Ectodermal cell (in vitro differentiated cells): Measurements from ENCODE around the gene PSEN2. TPM values are rescaled to one million over a fixed set of nuclear protein-coding genes. Genes with fewer than 3 reads are reported as not detected.

Experiments
- H3K27ac ChIP-seq: 2 replicates; pipeline ENCODE4 v1.7.0; 2013; ENCODE audit warnings: mild to moderate bottlenecking, low read depth, low read length; ENCODE audit not compliant: insufficient read depth, poor library complexity, severe bottlenecking
- H3K27me3 ChIP-seq: 2 replicates; pipeline ENCODE4 v1.7.0; 2013; ENCODE audit warnings: mild to moderate bottlenecking, low read length; ENCODE audit not compliant: insufficient read depth, control insufficient read depth, poor library complexity, severe bottlenecking
- H3K36me3 ChIP-seq: one replicate; pipeline ENCODE4 v1.7.0; 2013; ENCODE audit warnings: low read length; ENCODE audit not compliant: control insufficient read depth, insufficient read depth
- H3K4me1 ChIP-seq: one replicate; pipeline ENCODE4 v1.7.0; 2013; ENCODE audit warnings: low read length; ENCODE audit not compliant: control insufficient read depth, insufficient read depth
- H3K4me3 ChIP-seq: 2 replicates; pipeline ENCODE4 v1.7.0; 2013; ENCODE audit warnings: low read depth, low read length, control low read depth; ENCODE audit not compliant: insufficient read depth
- H3K9me3 ChIP-seq: 2 replicates; pipeline ENCODE4 v1.7.0; 2013; ENCODE audit warnings: mild to moderate bottlenecking, low read length, moderate library complexity; ENCODE audit not compliant: control insufficient read depth
- WGBS, 2 experiments: methylation state at CpG; one replicate each; pipeline ENCODE4 v1.1.7; 2013; ENCODE audit warnings: missing lambda C conversion rate in 2 of 2; 5-methylcytosine and 5-hydroxymethylcytosine counted together
- polyA plus RNA-seq, 4 experiments: library from polyadenylated mRNA; stranded (reverse); fragments of 50-300 nt; gene quantifications; one replicate each; pipeline ENCODE4 v1.2.3, GENCODE V29; 2013

Gene PSEN2
- 20.2 TPM for polyA plus RNA-seq (2013, experiment 1 of 4)
- 25.1 TPM for polyA plus RNA-seq (2013, experiment 2 of 4)
- polyA plus RNA-seq (2013, experiment 3 of 4): 17.7 TPM
- 17.1 TPM for polyA plus RNA-seq (2013, experiment 4 of 4)

DNA sequence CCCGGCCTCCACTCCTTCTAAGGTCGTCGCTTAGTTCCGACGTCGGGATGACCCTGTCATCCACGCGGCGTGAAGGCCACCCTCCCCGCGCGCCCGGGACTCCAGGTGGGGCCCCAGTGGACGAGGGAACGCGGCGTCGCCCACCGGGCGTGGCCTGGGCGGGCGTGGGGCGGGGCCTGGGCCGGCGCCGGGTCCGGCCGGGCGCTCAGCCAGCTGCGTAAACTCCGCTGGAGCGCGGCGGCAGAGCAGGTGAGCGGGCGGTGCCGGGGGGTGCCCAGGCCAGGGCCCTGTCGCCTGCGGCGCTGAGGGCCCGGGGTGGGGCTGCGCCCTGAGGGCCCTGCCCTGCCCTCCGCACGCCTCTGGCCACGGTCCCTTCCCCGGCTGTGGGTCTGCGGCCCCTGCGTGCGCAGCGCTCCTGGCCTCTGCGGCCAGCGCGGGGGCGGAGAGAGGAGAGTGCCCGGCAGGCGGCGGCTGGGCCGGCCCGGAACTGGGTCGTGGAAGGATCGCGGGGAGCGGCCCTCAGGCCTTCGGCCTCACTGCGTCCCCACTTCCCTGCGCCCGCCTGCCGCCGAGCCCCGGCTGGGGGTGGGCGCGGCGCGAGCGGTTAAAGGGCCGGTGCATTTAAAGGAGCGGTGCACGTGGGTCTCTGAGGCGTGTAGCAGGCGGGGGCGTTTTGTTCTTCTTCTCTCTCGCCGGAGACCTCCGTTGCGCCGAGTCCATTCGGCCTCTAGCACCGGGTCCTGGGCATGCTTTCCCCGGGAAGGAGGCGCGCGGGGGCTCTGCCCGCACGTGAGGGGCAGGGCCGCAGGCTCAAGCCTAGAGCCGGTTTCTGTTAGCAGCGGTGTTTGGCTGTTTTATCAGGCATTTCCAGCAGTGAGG is at the start of gene PSEN2:
Gene PSEN2 (plus strand): TSS at position 216 of the 879 bp plus-strand sequence. CDS start 11,292 bp downstream, outside the sequence.
- WGBS, 2 experiments: 0 to 1% methylated on average over 97 of the region's 97 CpGs
- Histone ChIP-seq H3K4me1 (peaks cover 22% of the 10 kb centered on the region), H3K9me3 (no peaks in the 10 kb centered on the region), H3K27me3 (peaks cover 22% of the 10 kb centered on the region), H3K36me3 (no peaks in the 10 kb centered on the region), H3K27ac (no peak within 1 kb of the TSS), H3K4me3 (peak within 1 kb of the TSS; percentile 43)

DNA sequence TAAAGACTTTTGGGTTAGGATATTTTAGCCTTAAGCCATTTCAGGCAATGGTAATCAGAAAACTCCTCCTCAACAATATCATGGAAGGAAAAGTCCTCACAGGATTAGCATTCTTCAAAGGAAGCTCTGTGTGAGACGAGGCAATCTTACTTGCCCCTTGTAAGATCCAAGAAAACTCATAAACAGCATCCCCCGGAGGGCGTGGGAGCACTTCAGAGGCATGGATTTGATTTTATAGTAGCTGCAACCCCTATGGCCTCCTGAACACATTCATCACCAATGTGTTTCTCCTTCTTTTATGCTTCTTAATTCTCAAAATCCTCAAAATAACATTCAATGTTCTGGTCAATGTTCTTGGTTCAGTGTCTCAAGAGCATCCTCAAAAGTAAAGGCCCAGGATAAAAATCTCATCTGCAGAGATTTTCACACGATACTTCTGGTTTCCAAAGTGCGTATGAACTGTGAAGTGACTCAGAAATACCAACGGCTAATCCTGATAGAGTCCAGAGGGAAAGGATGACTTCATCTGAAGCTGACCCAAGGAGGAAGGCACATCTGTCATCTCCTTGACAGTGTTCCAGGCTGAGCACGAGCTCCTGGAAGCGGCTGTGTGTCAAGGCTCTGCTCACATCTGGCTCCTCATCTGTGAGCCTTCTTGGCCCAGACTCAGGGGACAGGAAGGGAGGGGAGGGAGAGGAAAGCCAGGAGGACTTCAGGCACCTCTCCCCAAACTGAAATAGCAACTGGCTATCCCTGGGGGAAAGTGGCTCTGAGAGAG is 49.3 kb upstream of the PSEN2 start:
- no peaks in the 10 kb centered on the region for H3K27me3 ChIP-seq
- no peak overlapping the region for H3K27ac ChIP-seq
- H3K4me1 ChIP-seq: peaks cover 9% of the 10 kb centered on the region
- 86 to 91% methylated on average over 8 of the region's 8 CpGs for WGBS, 2 experiments
- no peaks in the 10 kb centered on the region for H3K36me3 ChIP-seq
- no peaks in the 10 kb centered on the region for H3K9me3 ChIP-seq
- no peak overlapping the region for H3K4me3 ChIP-seq

DNA sequence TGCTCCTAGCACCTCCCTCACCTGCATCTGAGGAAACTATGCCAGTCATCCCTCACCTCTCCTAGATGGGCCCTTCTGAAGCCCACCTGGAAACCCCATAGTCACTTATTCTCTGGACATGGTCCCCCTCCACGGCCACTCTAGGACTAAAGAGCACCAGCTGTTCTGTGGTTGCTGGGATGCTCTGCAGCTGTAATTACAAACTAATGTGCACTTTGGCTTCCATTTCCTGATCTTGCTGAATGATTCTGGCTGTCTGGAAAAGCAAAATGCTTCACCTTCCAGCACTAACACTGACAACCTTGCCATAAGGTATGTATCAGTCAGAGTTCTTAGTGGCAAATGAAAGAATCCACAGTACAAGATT is 48.7 kb upstream of the PSEN2 start:
- 89 to 96% methylated on average over 1 of the region's 1 CpG for WGBS, 2 experiments
- Histone ChIP-seq H3K4me3 (no peak overlapping the region), H3K9me3 (no peaks in the 10 kb centered on the region), H3K36me3 (no peaks in the 10 kb centered on the region), H3K27ac (no peak overlapping the region), H3K27me3 (no peaks in the 10 kb centered on the region), H3K4me1 (peaks cover 9% of the 10 kb centered on the region)

- WGBS, 2 experiments: 84 to 93% methylated on average over 5 of the region's 5 CpGs
These were observed 46.8 kb upstream of the PSEN2 start for GRCh38 chr1:226823643-226824042.

DNA sequence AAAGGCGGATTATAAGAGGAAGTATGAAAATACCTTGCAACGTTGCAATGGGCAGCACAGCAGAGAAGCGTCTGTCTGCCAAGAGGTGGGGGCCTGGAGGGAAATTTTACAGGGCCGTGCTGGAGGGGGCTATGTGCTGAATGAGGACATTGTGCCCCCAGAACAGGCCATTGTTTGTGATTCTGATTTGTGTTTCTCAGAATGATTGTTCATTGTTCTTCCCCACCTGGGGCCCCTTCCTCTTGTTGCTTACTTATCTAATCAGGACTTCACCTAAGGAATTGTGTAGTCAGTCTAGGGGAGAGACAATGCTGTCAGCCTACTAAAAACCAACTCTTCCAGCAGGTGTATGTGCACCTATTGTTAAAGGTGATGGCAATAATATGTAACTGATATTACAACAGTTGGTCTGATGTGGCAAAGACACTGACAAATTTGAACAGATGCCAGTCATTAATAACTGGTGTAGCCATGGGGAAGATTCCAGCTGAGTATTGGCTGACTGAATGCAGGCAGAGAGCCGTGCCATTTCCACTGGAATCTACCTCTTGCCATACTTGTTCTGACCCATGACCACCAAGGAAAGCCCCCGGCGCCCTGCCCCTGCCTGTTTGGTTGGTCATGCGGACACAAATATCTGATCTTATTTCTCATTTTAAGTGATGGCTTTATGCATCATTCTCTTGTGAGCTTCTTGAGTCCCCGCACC is 45.2 kb upstream of the PSEN2 start:
- peaks cover 9% of the 10 kb centered on the region for H3K4me1 ChIP-seq
- 90% methylated on average over 9 of the region's 9 CpGs for WGBS, 2 experiments
- H3K9me3 ChIP-seq: no peaks in the 10 kb centered on the region
- no peaks in the 10 kb centered on the region for H3K36me3 ChIP-seq
- H3K27ac ChIP-seq: no peak overlapping the region
- H3K4me3 ChIP-seq: no peak overlapping the region
- no peaks in the 10 kb centered on the region for H3K27me3 ChIP-seq

More at GRCh38 chr1:226823643-226824042, 46.8 kb upstream of the PSEN2 start:
- no peaks in the 10 kb centered on the region for H3K9me3 ChIP-seq
- no peaks in the 10 kb centered on the region for H3K27me3 ChIP-seq
- no peak overlapping the region for H3K27ac ChIP-seq
- H3K36me3 ChIP-seq: no peaks in the 10 kb centered on the region
- H3K4me3 ChIP-seq: no peak overlapping the region
- H3K4me1 ChIP-seq: peaks cover 9% of the 10 kb centered on the region

DNA sequence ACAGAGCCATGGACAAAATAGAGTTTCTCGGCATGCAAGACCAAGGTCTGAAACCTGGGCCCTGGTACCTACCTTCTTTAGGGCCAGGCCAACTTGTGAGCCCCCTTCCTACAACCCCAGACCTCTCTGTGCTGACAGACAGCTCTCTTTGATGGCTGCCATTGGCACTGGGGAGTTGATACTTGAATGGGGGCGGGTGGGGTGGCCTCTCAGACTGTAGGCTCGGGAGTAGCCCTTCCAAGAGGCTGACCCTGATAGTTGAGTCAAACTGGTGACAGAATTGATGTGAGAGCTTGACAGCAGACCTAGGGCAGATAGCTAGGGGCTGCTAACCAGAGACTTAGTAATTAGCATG is 44.7 kb upstream of the PSEN2 start:
- 87 to 92% methylated on average over 3 of the region's 3 CpGs for WGBS, 2 experiments
- Histone ChIP-seq H3K4me1 (peaks cover 6% of the 10 kb centered on the region), H3K27ac (no peak overlapping the region), H3K9me3 (no peaks in the 10 kb centered on the region), H3K4me3 (no peak overlapping the region), H3K27me3 (no peaks in the 10 kb centered on the region), H3K36me3 (no peaks in the 10 kb centered on the region)

- no peaks in the 10 kb centered on the region for H3K36me3 ChIP-seq
- no peaks in the 10 kb centered on the region for H3K4me1 ChIP-seq
- H3K27ac ChIP-seq: no peak overlapping the region
- no peaks in the 10 kb centered on the region for H3K27me3 ChIP-seq
- no peak overlapping the region for H3K4me3 ChIP-seq
- H3K9me3 ChIP-seq: no peaks in the 10 kb centered on the region
- 95% methylated on average over 19 of the region's 19 CpGs for WGBS, 2 experiments
These were observed 43.7 kb upstream of the PSEN2 start for GRCh38 chr1:226826479-226827261.

- Histone ChIP-seq H3K9me3 (no peaks in the 10 kb centered on the region), H3K36me3 (no peaks in the 10 kb centered on the region), H3K4me1 (no peaks in the 10 kb centered on the region), H3K27me3 (no peaks in the 10 kb centered on the region), H3K27ac (no peak overlapping the region), H3K4me3 (no peak overlapping the region)
- 60 to 63% methylated on average over 11 of the region's 11 CpGs for WGBS, 2 experiments
These were observed 43.0 kb upstream of the PSEN2 start for GRCh38 chr1:226827458-226827857.

GRCh38 chr1:226827968-226828513 is 42.4 kb upstream of the PSEN2 start:
- no peaks in the 10 kb centered on the region for H3K4me1 ChIP-seq
- 9 to 16% methylated on average over 18 of the region's 19 CpGs for WGBS, 2 experiments
- H3K36me3 ChIP-seq: no peaks in the 10 kb centered on the region
- no peak overlapping the region for H3K27ac ChIP-seq
- H3K9me3 ChIP-seq: no peaks in the 10 kb centered on the region
- no peaks in the 10 kb centered on the region for H3K27me3 ChIP-seq
- H3K4me3 ChIP-seq: no peak overlapping the region
